ENCODE results near the gene PHOSPHO2. TPM values are rescaled to one million over a fixed set of nuclear protein-coding genes. Genes with fewer than 3 reads are reported as not detected.
"Not testable (repeated sequence)": the region's sequence is repeated elsewhere in the genome, so short reads cannot be mapped to it uniquely, and the experiment has no call there.

The PHOSPHO2 gene
- total RNA-seq, 1 experiment from 2014 or later, result 2.1 TPM

- DNase-seq (ENCODE audit: low read depth), result no peak
Measured at GRCh38 chr2:169683425-169684134, 10.7 kb upstream of the PHOSPHO2 start.

- no peak for DNase-seq (ENCODE audit: low read depth)
Measured at GRCh38 chr2:169684135-169684565, 10.1 kb upstream of the PHOSPHO2 start.

- DNase-seq (ENCODE audit: low read depth), result not testable (repeated sequence)
Measured at GRCh38 chr2:169684712-169685111, 9.6 kb upstream of the PHOSPHO2 start.

DNA sequence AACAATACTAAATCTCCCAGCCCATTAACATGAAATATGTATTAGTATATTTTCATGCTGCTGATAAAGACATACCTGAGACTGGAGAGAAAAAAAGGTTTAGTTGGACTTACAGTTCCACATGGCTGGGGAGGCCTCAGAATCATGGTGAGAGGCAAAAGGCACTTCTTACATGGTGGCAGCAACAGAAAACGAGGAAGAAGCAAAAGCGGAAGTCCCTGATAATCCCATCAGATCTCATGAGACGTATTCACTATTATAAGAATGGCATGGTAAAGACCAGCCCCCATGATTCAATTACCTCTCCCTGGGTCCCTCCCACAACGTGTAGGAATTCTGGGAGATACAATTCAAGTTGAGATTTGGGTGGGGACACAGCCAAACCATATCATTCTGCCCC, 7.4 kb upstream of the PHOSPHO2 start:
- not testable (repeated sequence) for DNase-seq (ENCODE audit: low read depth)

DNA sequence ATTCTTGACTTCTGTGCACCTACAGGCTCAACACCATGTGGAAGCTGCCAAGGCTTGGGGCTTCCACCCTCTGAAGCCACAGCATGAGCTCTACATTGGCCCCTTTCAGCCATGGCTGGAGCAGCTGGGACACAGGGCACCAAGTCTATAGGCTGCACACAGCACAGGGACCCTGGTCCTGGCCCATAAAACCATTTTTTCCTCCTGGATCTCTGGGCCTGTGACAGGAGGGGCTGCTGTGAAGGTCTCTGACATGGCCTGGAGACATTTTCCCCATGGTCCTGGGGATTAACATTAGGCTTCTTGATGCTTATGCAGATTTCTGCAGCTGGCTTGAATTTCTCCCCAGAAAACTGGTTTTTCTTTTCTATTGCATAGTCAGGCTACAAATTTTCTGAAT, 6.3 kb upstream of the PHOSPHO2 start:
- DNase-seq (ENCODE audit: low read depth), result not testable (repeated sequence)

DNA sequence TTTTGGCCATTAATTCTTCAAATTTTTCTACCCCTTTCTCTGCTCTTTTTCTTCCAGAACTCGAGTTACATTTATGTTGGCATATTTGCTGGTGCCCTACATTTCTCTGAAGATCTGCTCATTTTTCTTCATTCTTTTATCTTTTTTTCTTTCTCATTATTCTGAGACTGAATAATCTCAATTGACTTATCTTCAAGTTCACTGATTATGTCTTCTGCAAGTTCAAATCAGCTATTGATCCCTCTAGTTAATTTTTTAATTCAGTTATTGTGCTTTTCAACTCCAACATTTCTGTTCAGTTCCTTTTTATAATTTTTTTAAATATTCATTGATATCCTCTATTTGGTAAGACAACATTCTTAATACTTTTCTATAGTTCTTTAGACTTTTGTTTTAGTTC, 3.3 kb upstream of the PHOSPHO2 start:
- DNase-seq (ENCODE audit: low read depth), result no peak

GRCh38 chr2:169692718-169693117, 1.6 kb upstream of the PHOSPHO2 start:
- DNase-seq (ENCODE audit: low read depth), result no peak

- DNase-seq (ENCODE audit: low read depth), result no peak
Measured at GRCh38 chr2:169693360-169693759, 909 bp upstream of the PHOSPHO2 start.

- no peak for DNase-seq (ENCODE audit: low read depth)
Measured at GRCh38 chr2:169694894-169695260, 608 bp downstream of the PHOSPHO2 start.

- no peak for DNase-seq (ENCODE audit: low read depth)
Measured at GRCh38 chr2:169696381-169696780, 2.1 kb downstream of the PHOSPHO2 start.

DNA sequence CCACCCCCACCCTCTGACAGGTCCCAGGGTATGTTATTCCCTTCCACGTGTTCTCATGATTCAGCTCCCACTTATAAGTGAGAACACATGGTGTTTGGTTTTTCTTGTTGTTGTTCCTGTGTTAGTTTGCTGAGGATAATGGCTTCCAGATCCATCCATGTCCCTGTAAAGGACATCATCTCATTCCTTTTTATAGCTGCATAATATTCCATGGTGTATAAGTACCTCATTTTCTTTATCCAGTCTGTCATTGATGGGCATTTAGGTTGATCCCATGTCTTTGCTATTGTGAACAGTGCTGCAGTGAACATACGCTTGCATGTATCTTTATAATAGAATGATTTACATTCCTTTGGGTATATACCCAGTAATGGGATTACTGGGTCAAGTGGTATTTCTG, 4.9 kb downstream of the PHOSPHO2 start:
- not testable (repeated sequence) for DNase-seq (ENCODE audit: low read depth)

- DNase-seq (ENCODE audit: low read depth), result no peak
Measured at GRCh38 chr2:169702996-169703395, 8.7 kb downstream of the PHOSPHO2 start.

DNA sequence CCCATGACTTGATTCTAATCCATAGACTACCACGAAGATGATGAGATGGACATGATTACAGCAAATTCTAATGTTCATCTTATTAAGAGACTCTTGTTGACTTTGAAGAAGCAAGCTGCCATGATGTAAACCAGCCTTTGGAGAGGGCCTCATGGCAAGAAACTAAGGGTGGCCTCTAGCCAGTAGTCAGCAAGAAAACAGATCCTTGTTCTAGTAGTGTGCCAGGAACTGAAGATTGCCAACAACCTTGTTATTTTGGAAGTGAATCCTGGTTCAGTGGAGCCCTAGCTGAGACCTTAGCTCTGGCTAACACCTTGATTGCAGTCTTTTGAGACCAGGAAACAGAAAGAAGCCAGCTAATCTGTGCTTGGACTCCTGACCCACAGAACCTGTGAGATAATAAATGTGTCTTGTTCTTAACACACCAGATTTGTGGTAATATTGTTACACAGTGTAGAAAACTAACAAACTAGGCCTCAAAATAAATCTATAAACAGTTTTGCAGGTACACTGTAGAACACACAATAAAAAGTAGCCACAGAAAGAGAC, 10.0 kb downstream of the PHOSPHO2 start:
- DNase-seq (ENCODE audit: low read depth), result no peak

DNA sequence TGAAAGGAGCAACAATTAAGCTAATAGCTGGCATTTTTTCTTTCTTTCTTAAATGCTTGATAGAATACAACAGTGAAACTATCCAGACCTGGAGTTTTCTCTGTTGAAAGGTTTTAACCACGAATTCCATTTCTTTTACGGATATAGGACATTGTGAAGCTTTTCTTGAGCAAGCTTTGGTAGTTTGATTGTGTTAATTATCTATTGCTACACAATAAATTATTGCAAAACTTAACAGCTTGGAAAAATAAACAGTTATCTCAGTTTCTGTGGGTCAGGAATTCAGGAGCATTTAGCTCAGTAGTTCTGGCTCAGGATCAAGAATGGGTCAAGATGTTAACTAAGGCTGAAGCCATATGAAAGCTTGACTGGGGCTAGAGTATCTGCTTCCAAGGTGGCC, 11.7 kb downstream of the PHOSPHO2 start:
- DNase-seq (ENCODE audit: low read depth), result no peak

DNA sequence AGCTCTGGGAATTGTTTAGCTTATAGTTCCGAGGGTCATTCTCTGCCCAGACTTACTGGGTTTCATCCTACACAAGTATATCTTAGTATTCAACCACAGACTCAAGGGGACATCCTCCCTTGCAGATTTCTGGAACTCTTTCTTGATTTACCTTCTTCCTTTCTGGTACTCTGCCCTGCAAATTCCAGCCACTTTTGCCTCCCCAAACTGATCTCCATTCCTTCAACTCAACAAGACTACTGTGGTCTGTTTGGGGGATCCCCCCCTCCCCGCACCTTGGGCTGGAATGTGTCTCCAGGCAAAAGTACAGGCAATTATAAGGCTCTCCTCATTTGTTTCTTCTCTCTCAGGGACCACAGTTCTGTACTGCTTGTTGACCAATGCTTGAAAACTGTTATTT, 13.4 kb downstream of the PHOSPHO2 start:
- DNase-seq (ENCODE audit: low read depth), result no peak

DNA sequence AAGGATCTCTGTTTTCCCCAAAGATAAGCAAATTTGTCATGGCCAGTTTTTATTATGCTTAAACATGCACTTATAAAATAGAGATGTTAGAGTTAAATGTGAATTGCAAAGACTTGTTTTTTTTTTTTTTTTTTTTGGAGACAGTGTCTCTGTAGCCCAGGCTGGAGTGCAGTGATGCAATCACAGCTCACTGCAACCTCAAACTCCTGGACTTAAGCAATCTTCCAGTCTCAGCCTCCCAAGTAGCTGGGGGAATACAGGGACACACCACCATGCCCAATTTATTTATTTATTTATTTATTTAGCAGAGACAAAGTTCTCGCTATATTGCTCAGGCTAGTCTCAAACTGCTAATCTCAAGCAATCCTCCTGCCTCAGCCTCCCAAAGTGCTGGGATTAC, 15.1 kb downstream of the PHOSPHO2 start:
- DNase-seq (ENCODE audit: low read depth), result no peak

DNA sequence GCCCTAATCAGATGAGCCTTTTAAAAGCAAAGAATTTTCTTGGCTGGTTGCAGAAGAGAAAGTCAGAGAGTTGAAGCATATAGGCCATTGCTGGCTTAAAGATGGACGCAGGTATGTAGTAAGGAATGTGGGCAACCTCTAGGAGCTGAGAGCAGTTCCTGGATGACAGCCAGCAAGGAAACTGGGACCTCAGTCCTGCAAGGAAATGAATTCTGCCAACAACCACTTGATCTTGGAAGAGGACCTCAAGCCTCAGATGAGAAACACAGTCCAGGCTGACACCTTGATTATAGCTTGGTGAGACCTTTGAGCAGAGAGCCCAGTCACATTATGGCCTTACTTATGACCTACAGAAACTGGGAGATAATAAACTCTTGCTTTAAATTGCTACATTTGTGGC, 15.7 kb downstream of the PHOSPHO2 start:
- no peak for DNase-seq (ENCODE audit: low read depth)

DNA sequence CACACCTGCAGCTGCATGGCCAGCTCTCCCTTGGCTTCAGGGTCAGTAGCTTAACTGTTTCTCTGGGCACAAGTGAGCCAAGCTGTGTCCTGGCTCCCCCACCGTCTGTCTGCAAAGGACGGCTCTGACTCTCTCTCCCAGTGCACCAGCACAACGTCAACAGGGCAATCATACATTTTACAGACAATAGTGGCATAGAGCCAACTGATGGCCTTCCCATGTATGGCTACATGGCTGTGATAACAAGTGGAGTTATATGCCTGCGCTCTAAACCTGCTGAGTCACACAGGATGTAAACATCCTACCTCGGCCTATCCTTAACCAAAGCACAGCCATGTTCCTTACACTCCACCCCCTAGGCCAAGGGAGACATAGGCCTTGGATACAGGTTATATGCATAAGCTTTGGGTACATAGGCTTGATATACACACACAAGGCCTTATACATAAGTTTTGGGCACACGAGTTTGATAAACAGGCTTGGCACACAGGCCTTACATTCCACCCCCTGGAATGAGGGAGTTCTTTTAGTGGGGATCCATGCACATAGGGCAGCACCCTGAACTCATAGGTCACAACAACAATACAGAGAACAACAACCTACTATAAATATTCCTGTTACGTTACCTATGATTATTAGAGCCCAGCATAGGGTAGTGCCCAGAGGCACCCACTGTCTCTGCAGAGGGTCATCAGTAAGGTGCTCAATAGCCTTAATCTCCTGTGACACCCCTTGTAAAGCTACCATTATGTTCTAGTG, 17.7 kb downstream of the PHOSPHO2 start:
- no peak for DNase-seq (ENCODE audit: low read depth)

DNA sequence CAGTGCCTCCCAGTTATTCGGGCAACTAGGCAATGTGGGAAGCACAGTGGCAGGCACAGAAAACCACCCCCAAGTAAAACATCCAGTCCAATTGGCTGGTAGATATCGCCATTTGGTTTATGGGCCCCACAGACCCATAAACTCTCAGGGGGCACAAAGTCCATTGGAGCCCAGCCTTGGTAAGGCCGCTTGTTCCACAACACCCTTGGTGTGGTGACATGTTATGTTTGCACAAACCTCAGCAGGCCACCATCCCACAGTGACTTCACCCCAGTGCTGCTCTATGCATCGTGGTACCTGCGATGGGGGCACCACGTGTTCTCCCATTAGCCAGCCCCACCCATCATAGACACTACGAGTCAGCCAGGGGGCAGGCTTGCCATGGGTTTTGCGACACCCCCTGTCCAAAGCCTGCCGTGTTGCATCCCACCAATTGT, 18.5 kb downstream of the PHOSPHO2 start:
- DNase-seq (ENCODE audit: low read depth), result no peak

GRCh38 chr2:169713331-169713730, 19.1 kb downstream of the PHOSPHO2 start:
- no peak for DNase-seq (ENCODE audit: low read depth)

GRCh38 chr2:169714699-169715098, 20.4 kb downstream of the PHOSPHO2 start:
- DNase-seq (ENCODE audit: low read depth), result no peak

DNA sequence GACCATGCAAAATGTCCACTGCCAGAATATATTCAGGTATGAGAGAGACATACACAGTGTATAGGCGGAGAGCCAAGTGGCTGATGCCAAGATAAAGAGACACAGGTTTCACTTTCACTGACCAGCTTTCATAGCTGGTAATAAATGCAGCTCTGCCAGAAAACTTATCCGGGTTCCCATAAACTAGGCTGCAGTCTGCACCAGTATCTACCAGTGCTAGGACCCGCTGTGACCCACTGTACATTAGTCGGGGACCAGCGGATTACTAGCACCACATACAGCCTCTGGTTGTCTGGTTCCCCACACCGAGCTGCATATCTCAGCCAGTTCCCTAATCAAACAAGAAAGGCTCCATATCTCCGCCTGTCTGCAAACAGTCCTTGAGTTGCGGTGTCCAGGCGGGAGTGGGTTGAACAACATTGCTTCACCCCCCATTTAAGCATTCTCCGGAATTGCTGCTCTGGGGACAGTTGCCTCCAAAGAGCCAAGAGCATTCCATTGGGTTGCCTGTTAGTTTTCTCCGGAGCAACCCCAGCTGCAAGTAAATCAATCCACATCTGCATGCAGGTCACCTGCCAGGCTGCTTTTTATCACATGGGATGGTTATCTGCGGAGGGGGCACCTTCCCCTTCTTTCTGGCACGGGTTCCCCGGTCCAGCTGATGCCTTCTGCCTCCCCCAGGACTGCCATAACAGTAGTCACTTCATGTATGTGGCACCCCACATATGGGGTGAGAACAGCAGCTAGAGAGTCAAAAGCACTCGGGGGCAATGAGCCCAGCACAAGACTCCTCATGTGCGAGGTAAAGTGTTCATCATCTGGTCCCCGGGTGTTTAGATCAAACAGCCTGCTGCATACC, 21.3 kb downstream of the PHOSPHO2 start:
- DNase-seq (ENCODE audit: low read depth), result no peak
